GM23338 (cell line): Measurements from ENCODE around the gene SNX9. TPM values are rescaled to one million over a fixed set of nuclear protein-coding genes. Genes with fewer than 3 reads are reported as not detected.

ENCODE experiments used
- ATAC-seq: fragments of 200-7000 bp; cut with Tn5 transposase; 3 replicates; pipeline ENCODE4 v1.9.1; 2020
- DNase-seq: peaks from one replicate; pipeline ENCODE4 v3.0.0-alpha.2; 2015; ENCODE audit warnings: low spot score
- H2AFZ ChIP-seq: fragments of 200-600 bp; sonication (generic); 2 replicates; pipeline ENCODE4 v1.8.0; 2016; ENCODE audit warnings: antibody characterized with exemption, mild to moderate bottlenecking, moderate library complexity
- H3F3A ChIP-seq: fragments of 200-600 bp; sonication (generic); replicated peaks from 2 replicates; pipeline ENCODE4 v1.8.0; 2017; ENCODE audit warnings: antibody characterized with exemption, mixed run types, low read depth
- H3K27ac ChIP-seq: fragments of 200-600 bp; sonication (generic); 2 replicates; pipeline ENCODE4 v1.6.1; 2016; ENCODE audit warnings: low read depth
- H3K27me3 ChIP-seq: fragments of 200-600 bp; sonication (generic); 2 replicates; pipeline ENCODE4 v1.8.0; 2016; ENCODE audit warnings: mild to moderate bottlenecking, mixed run types, moderate library complexity; ENCODE audit not compliant: insufficient read depth
- H3K36me3 ChIP-seq: fragments of 200-600 bp; sonication (generic); 2 replicates; pipeline ENCODE4 v1.8.0; 2016; ENCODE audit warnings: mild to moderate bottlenecking; ENCODE audit not compliant: insufficient read depth
- H3K4me1 ChIP-seq: fragments of 200-600 bp; sonication (generic); 2 replicates; pipeline ENCODE4 v1.8.0; 2016; ENCODE audit warnings: mild to moderate bottlenecking, moderate library complexity; ENCODE audit not compliant: insufficient read depth
- H3K4me2 ChIP-seq: fragments of 200-600 bp; sonication (generic); 2 replicates; pipeline ENCODE4 v1.7.1; 2017; ENCODE audit warnings: mixed run types
- H3K4me3 ChIP-seq: fragments of 200-600 bp; sonication (generic); 2 replicates; pipeline ENCODE4 v1.6.1; 2016; ENCODE audit warnings: mixed run types
- H3K79me2 ChIP-seq: fragments of 200-600 bp; sonication (generic); replicated peaks from 2 replicates; pipeline ENCODE4 v1.8.0; 2017; ENCODE audit warnings: mild to moderate bottlenecking; ENCODE audit not compliant: insufficient read depth
- H3K9me2 ChIP-seq: fragments of 200-600 bp; sonication (generic); 2 replicates; pipeline ENCODE4 v1.8.0; 2017; ENCODE audit not compliant: insufficient read depth
- H4K20me1 ChIP-seq: fragments of 200-600 bp; sonication (generic); replicated peaks from 2 replicates; pipeline ENCODE4 v1.8.0; 2017; ENCODE audit warnings: mild to moderate bottlenecking; ENCODE audit not compliant: insufficient read depth
- H3K27ac Mint-ChIP-seq: 2 replicates; pipeline ENCODE4 v1.8.0; 2020; ENCODE audit warnings: inconsistent platforms, mild to moderate bottlenecking, moderate library complexity, mixed read lengths
- H3K27me3 Mint-ChIP-seq: 3 replicates; pipeline ENCODE4 v1.8.0; 2022; ENCODE audit warnings: low read depth, mild to moderate bottlenecking, moderate library complexity, mixed read lengths, inconsistent platforms; ENCODE audit not compliant: insufficient read depth, poor library complexity
- H3K36me3 Mint-ChIP-seq: 3 replicates; pipeline ENCODE4 v1.8.0; 2021; ENCODE audit warnings: low read depth, mild to moderate bottlenecking, inconsistent platforms, moderate library complexity, mixed read lengths
- H3K4me1 Mint-ChIP-seq: 3 replicates; pipeline ENCODE4 v1.8.0; 2020; ENCODE audit warnings: mild to moderate bottlenecking, inconsistent platforms, mixed read lengths
- H3K4me3 Mint-ChIP-seq: 3 replicates; pipeline ENCODE4 v1.8.0; 2021; ENCODE audit warnings: moderate library complexity, mild to moderate bottlenecking, inconsistent platforms, mixed read lengths
- H3K9me3 Mint-ChIP-seq: 3 replicates; pipeline ENCODE4 v1.8.0; 2020; ENCODE audit warnings: moderate library complexity, mild to moderate bottlenecking, inconsistent platforms, mixed read lengths
- CREB1 ChIP-seq: fragments of 250-450 bp; sonication (Bioruptor Pico); IDR thresholded peaks from 2 replicates; pipeline ENCODE4 v1.5.0; 2020; ENCODE audit warnings: low read depth, mild to moderate bottlenecking, moderate library complexity
- EZH2 ChIP-seq: fragments of 200-600 bp; sonication (generic); IDR thresholded peaks from one replicate; pipeline ENCODE4 v1.8.0; 2017; ENCODE audit warnings: antibody characterized with exemption, mild to moderate bottlenecking, low read depth; ENCODE audit not compliant: unreplicated experiment
- EZH2phosphoT487 ChIP-seq: fragments of 200-600 bp; sonication (generic); IDR thresholded peaks from one replicate; pipeline ENCODE4 v1.8.1; 2018; ENCODE audit warnings: antibody characterized with exemption; ENCODE audit not compliant: unreplicated experiment
- JUNB ChIP-seq: IDR thresholded peaks from one replicate; pipeline ENCODE4 v1.6.1; 2016; ENCODE audit warnings: antibody characterized with exemption; ENCODE audit not compliant: unreplicated experiment
- NANOG ChIP-seq: IDR thresholded peaks from 2 replicates; pipeline ENCODE4 v1.6.1; 2016; ENCODE audit warnings: antibody characterized with exemption, borderline replicate concordance
- POLR2AphosphoS5 ChIP-seq: IDR thresholded peaks from 2 replicates; pipeline ENCODE4 v1.6.1; 2016; ENCODE audit warnings: antibody characterized with exemption, low read depth
- STAT1 ChIP-seq: IDR thresholded peaks from one replicate; pipeline ENCODE4 v1.6.1; 2016; ENCODE audit warnings: antibody characterized with exemption; ENCODE audit not compliant: unreplicated experiment
- ZNF114 ChIP-seq: fragments of 250-450 bp; sonication (Bioruptor Pico); IDR thresholded peaks from 2 replicates; pipeline ENCODE4 v1.5.0; 2020; ENCODE audit warnings: mild to moderate bottlenecking, moderate library complexity
- ZNF331 ChIP-seq: fragments of 250-450 bp; sonication (Bioruptor Pico); IDR thresholded peaks from 2 replicates; pipeline ENCODE4 v1.5.0; 2020; ENCODE audit warnings: low read depth, mild to moderate bottlenecking, moderate library complexity
- polyA plus RNA-seq: library from polyadenylated mRNA; unstranded; fragments of >200 nt; fragmentation: Nextera tagmentation; extraction: Ambion mirVana; gene quantifications from 2 replicates; pipeline ENCODE4 v1.2.1, GENCODE V29; 2016
- total RNA-seq: library from RNA; depleted of rRNA; stranded (reverse); fragments of >200 nt; shearing (Covaris generic); gene quantifications from 2 replicates; pipeline ENCODE4 v1.2.3, GENCODE V29; 2014
- TF ChIP-seq, protein P1 (sequence below): fragments of 250-450 bp; sonication (Bioruptor Pico); IDR thresholded peaks from 2 replicates; pipeline ENCODE4 v1.5.0; 2020; ENCODE audit warnings: mild to moderate bottlenecking, moderate library complexity
- TF ChIP-seq, protein P2 (sequence below): IDR thresholded peaks from one replicate; pipeline ENCODE4 v1.6.1; 2018; ENCODE audit warnings: antibody characterized with exemption; ENCODE audit not compliant: unreplicated experiment
- TF ChIP-seq, protein P3 (sequence below): IDR thresholded peaks from 2 replicates; pipeline ENCODE4 v1.6.1; 2016; ENCODE audit warnings: antibody characterized with exemption
- TF ChIP-seq, protein P4 (sequence below), 2 experiments: fragments of 200-600 bp in 1 of 2; sonication (generic) in 1 of 2; conservative IDR thresholded peaks; 2 replicates each; pipeline versions ENCODE4 v1.5.1 to v1.6.1; 2016 to 2017; ENCODE audit warnings: antibody characterized with exemption in 2 of 2, low read depth in 2 of 2, mild to moderate bottlenecking in 2 of 2, moderate library complexity in 1 of 2

SNX9 gene
- total and polyA plus RNA-seq, 2 experiments from 2014 or later: 18.4 to 23.3 TPM

DNA sequence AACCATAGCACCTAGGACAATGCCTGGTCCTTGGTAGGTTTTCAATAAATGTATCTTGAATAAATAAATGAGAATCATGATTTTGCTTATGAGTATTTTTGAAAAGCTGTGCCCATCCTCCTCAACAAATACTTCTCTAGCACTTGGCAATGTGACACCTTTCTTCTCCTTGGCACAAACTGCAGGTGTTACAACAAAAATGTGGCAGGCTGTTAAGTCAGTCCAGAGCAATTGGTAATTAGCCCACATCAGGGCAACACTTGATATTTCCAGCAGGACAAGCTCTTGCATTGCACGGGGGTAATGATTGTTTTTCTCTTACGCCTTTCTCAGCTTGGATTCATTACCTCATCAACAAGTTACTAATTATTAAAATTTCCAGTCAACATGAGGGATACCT is 31.6 kb upstream of the SNX9 start:
- Histone ChIP-seq H3K4me1 (no peaks in the 10 kb centered on the region), H3K27ac (no peak overlapping the region), H3K27me3 (no peaks in the 10 kb centered on the region), H3K36me3 (no peaks in the 10 kb centered on the region), H3K79me2 (no peaks in the 10 kb centered on the region), H4K20me1 (no peaks in the 10 kb centered on the region), H3K4me3 (no peak overlapping the region), H3K9me2 (no peaks in the 10 kb centered on the region), H2AFZ (no peak overlapping the region), H3F3A (no peaks in the 10 kb centered on the region), H3K4me2 (no peak overlapping the region)
- no peaks in the 10 kb centered on the region; the same call in 2 of the 3 replicates for H3K9me3 Mint-ChIP-seq
- TF ChIP-seq EZH2phosphoT487 (no peak), JUNB (no peak), ZNF114 (CRISPR knock-in tag) (no peak), ZNF331 (CRISPR knock-in tag) (no peak), NANOG (no peak), STAT1 (no peak), CREB1 (CRISPR knock-in tag) (no peak), POLR2AphosphoS5 (no peak), EZH2 (no peak)
- TF ChIP-seq, protein P1, sequence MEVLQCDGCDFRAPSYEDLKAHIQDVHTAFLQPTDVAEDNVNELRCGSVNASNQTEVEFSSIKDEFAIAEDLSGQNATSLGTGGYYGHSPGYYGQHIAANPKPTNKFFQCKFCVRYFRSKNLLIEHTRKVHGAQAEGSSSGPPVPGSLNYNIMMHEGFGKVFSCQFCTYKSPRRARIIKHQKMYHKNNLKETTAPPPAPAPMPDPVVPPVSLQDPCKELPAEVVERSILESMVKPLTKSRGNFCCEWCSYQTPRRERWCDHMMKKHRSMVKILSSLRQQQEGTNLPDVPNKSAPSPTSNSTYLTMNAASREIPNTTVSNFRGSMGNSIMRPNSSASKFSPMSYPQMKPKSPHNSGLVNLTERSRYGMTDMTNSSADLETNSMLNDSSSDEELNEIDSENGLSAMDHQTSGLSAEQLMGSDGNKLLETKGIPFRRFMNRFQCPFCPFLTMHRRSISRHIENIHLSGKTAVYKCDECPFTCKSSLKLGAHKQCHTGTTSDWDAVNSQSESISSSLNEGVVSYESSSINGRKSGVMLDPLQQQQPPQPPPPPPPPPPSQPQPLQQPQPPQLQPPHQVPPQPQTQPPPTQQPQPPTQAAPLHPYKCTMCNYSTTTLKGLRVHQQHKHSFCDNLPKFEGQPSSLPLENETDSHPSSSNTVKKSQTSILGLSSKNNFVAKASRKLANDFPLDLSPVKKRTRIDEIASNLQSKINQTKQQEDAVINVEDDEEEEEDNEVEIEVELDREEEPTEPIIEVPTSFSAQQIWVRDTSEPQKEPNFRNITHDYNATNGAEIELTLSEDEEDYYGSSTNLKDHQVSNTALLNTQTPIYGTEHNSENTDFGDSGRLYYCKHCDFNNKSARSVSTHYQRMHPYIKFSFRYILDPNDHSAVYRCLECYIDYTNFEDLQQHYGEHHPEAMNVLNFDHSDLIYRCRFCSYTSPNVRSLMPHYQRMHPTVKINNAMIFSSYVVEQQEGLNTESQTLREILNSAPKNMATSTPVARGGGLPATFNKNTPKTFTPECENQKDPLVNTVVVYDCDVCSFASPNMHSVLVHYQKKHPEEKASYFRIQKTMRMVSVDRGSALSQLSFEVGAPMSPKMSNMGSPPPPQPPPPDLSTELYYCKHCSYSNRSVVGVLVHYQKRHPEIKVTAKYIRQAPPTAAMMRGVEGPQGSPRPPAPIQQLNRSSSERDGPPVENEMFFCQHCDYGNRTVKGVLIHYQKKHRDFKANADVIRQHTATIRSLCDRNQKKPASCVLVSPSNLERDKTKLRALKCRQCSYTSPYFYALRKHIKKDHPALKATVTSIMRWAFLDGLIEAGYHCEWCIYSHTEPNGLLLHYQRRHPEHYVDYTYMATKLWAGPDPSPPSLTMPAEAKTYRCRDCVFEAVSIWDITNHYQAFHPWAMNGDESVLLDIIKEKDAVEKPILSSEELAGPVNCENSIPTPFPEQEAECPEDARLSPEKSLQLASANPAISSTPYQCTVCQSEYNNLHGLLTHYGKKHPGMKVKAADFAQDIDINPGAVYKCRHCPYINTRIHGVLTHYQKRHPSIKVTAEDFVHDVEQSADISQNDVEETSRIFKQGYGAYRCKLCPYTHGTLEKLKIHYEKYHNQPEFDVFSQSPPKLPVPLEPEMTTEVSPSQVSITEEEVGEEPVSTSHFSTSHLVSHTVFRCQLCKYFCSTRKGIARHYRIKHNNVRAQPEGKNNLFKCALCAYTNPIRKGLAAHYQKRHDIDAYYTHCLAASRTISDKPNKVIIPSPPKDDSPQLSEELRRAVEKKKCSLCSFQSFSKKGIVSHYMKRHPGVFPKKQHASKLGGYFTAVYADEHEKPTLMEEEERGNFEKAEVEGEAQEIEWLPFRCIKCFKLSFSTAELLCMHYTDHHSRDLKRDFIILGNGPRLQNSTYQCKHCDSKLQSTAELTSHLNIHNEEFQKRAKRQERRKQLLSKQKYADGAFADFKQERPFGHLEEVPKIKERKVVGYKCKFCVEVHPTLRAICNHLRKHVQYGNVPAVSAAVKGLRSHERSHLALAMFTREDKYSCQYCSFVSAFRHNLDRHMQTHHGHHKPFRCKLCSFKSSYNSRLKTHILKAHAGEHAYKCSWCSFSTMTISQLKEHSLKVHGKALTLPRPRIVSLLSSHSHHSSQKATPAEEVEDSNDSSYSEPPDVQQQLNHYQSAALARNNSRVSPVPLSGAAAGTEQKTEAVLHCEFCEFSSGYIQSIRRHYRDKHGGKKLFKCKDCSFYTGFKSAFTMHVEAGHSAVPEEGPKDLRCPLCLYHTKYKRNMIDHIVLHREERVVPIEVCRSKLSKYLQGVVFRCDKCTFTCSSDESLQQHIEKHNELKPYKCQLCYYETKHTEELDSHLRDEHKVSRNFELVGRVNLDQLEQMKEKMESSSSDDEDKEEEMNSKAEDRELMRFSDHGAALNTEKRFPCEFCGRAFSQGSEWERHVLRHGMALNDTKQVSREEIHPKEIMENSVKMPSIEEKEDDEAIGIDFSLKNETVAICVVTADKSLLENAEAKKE (CRISPR knock-in tag): no peak
- TF ChIP-seq, protein P2, sequence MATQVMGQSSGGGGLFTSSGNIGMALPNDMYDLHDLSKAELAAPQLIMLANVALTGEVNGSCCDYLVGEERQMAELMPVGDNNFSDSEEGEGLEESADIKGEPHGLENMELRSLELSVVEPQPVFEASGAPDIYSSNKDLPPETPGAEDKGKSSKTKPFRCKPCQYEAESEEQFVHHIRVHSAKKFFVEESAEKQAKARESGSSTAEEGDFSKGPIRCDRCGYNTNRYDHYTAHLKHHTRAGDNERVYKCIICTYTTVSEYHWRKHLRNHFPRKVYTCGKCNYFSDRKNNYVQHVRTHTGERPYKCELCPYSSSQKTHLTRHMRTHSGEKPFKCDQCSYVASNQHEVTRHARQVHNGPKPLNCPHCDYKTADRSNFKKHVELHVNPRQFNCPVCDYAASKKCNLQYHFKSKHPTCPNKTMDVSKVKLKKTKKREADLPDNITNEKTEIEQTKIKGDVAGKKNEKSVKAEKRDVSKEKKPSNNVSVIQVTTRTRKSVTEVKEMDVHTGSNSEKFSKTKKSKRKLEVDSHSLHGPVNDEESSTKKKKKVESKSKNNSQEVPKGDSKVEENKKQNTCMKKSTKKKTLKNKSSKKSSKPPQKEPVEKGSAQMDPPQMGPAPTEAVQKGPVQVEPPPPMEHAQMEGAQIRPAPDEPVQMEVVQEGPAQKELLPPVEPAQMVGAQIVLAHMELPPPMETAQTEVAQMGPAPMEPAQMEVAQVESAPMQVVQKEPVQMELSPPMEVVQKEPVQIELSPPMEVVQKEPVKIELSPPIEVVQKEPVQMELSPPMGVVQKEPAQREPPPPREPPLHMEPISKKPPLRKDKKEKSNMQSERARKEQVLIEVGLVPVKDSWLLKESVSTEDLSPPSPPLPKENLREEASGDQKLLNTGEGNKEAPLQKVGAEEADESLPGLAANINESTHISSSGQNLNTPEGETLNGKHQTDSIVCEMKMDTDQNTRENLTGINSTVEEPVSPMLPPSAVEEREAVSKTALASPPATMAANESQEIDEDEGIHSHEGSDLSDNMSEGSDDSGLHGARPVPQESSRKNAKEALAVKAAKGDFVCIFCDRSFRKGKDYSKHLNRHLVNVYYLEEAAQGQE: no peak
- TF ChIP-seq, protein P3, sequence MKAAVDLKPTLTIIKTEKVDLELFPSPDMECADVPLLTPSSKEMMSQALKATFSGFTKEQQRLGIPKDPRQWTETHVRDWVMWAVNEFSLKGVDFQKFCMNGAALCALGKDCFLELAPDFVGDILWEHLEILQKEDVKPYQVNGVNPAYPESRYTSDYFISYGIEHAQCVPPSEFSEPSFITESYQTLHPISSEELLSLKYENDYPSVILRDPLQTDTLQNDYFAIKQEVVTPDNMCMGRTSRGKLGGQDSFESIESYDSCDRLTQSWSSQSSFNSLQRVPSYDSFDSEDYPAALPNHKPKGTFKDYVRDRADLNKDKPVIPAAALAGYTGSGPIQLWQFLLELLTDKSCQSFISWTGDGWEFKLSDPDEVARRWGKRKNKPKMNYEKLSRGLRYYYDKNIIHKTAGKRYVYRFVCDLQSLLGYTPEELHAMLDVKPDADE: no peak
- TF ChIP-seq, protein P4, sequence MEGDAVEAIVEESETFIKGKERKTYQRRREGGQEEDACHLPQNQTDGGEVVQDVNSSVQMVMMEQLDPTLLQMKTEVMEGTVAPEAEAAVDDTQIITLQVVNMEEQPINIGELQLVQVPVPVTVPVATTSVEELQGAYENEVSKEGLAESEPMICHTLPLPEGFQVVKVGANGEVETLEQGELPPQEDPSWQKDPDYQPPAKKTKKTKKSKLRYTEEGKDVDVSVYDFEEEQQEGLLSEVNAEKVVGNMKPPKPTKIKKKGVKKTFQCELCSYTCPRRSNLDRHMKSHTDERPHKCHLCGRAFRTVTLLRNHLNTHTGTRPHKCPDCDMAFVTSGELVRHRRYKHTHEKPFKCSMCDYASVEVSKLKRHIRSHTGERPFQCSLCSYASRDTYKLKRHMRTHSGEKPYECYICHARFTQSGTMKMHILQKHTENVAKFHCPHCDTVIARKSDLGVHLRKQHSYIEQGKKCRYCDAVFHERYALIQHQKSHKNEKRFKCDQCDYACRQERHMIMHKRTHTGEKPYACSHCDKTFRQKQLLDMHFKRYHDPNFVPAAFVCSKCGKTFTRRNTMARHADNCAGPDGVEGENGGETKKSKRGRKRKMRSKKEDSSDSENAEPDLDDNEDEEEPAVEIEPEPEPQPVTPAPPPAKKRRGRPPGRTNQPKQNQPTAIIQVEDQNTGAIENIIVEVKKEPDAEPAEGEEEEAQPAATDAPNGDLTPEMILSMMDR (conservative IDR thresholded peaks at IDR 0.05; ENCODE audit: low read depth in 2 of 2): no peak
- H3K27me3 Mint-ChIP-seq: no peaks in the 10 kb centered on the region
- H3K4me1 Mint-ChIP-seq: no peaks in the 10 kb centered on the region
- no peak overlapping the region for H3K27ac Mint-ChIP-seq
- H3K4me3 Mint-ChIP-seq: no peak overlapping the region
- DNase-seq: no peak
- H3K36me3 Mint-ChIP-seq: no peaks in the 10 kb centered on the region
- ATAC-seq: no peak
